ENCODE measurements around the gene DKC1. TPM values are rescaled to one million over a fixed set of nuclear protein-coding genes. Genes with fewer than 3 reads are reported as not detected.

DKC1 gene
- total RNA-seq, 1 experiment from 2014 or later = 158 TPM

DNA sequence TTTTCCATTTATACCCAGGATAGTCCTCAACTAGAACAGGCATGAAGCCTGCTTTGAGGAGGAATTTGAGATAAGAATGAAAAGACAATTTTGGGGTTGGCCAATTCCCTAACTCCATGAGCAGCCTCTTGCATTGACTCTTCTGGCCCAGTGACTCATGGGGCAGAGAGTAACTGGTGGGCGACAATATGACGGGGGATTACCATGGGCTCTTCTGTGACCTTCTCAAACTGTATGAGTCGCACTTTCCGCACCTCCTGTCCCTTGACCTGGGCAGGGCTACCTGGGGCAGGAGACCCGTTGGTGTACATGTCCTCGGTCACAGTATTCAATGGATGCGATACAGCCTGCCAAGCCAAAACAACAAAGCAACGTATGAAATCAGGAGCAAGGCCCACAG, 29.3 kb downstream of the DKC1 start:
- H3K27me3 ChIP-seq (replicated peaks; ENCODE audit: insufficient read depth, low read depth, low read length, poor library complexity) = no peaks in the 10 kb centered on the region
- intact Hi-C loops (cut with micrococcal nuclease; ENCODE audit: unreplicated experiment) = no loop called here
- POLR2A ChIA-PET (ENCODE audit: low non-redundant PET) = no interaction called here
- TF ChIP-seq, protein P1, sequence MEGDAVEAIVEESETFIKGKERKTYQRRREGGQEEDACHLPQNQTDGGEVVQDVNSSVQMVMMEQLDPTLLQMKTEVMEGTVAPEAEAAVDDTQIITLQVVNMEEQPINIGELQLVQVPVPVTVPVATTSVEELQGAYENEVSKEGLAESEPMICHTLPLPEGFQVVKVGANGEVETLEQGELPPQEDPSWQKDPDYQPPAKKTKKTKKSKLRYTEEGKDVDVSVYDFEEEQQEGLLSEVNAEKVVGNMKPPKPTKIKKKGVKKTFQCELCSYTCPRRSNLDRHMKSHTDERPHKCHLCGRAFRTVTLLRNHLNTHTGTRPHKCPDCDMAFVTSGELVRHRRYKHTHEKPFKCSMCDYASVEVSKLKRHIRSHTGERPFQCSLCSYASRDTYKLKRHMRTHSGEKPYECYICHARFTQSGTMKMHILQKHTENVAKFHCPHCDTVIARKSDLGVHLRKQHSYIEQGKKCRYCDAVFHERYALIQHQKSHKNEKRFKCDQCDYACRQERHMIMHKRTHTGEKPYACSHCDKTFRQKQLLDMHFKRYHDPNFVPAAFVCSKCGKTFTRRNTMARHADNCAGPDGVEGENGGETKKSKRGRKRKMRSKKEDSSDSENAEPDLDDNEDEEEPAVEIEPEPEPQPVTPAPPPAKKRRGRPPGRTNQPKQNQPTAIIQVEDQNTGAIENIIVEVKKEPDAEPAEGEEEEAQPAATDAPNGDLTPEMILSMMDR (conservative IDR thresholded peaks at IDR 0.05; ENCODE audit: low read depth, low read length) = no peak
- TF ChIP-seq EZH2 (IDR thresholded peaks at IDR 0.05; ENCODE audit: borderline replicate concordance, low read depth, low read length, poor library complexity, severe bottlenecking) = no peak
- H3K4me1 ChIP-seq (ENCODE audit: insufficient read depth, low read length, poor library complexity, severe bottlenecking) = no peaks in the 10 kb centered on the region
- no peak overlapping the region for H3K4me3 ChIP-seq (ENCODE audit: low read depth, low read length, poor library complexity, severe bottlenecking)
- H3K36me3 ChIP-seq (ENCODE audit: insufficient read depth, low read length, poor library complexity, severe bottlenecking) = no peaks in the 10 kb centered on the region
- no peaks in the 10 kb centered on the region for H3K9me3 ChIP-seq (ENCODE audit: low read depth, low read length, poor library complexity, severe bottlenecking)
- CTCF ChIA-PET = no interaction called here
- BruUV-seq (replicated peaks) = no TSS peak
- H3K27ac ChIP-seq (ENCODE audit: low read depth, low read length, poor library complexity, severe bottlenecking) = no peak overlapping the region
- no peak for DNase-seq (ENCODE audit: low spot score)

DNA sequence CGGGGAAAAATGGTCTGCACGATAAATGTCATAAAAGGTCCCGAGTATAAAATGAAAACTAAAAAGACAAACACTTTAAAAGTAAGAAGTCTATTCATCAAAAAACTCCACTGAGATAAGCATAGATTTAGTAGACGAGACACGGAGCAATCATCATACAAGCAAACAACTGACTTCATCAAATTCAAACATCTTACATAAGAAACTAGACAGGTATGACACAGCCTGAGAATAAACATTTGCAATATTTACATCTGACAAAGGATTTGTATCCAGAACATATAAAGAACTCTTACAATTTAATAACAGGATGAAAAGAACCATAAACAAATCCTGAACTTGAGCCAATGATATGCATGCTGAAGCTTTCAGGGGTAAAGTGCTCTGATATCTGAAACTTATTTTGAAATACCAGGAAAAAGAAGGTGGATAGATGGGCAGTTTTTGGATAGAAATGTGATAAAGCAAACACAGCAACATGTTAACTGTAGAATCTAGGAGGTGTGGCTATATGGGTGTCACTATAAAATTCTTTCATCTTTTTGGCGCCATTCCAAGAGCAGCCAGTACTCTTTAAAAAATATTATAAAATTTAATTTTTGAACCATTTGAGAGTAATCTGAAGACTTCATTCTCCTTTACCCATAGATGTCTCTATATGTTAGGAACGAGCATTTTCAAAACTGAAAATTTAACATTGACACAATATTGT, 30.6 kb downstream of the DKC1 start:
- no TSS peak for BruUV-seq (replicated peaks)
- Histone ChIP-seq H3K36me3 (ENCODE audit: insufficient read depth, low read length, poor library complexity, severe bottlenecking) (no peaks in the 10 kb centered on the region), H3K27me3 (replicated peaks; ENCODE audit: insufficient read depth, low read depth, low read length, poor library complexity) (no peaks in the 10 kb centered on the region), H3K4me3 (ENCODE audit: low read depth, low read length, poor library complexity, severe bottlenecking) (no peak overlapping the region), H3K27ac (ENCODE audit: low read depth, low read length, poor library complexity, severe bottlenecking) (no peak overlapping the region), H3K9me3 (ENCODE audit: low read depth, low read length, poor library complexity, severe bottlenecking) (no peaks in the 10 kb centered on the region), H3K4me1 (ENCODE audit: insufficient read depth, low read length, poor library complexity, severe bottlenecking) (no peaks in the 10 kb centered on the region)
- TF ChIP-seq, protein P1 (conservative IDR thresholded peaks at IDR 0.05; ENCODE audit: low read depth, low read length) = no peak
- no peak for TF ChIP-seq EZH2 (IDR thresholded peaks at IDR 0.05; ENCODE audit: borderline replicate concordance, low read depth, low read length, poor library complexity, severe bottlenecking)
- no peak for DNase-seq (ENCODE audit: low spot score)
- intact Hi-C loops (cut with micrococcal nuclease; ENCODE audit: unreplicated experiment) = no loop called here
- POLR2A ChIA-PET (ENCODE audit: low non-redundant PET) = no interaction called here
- CTCF ChIA-PET = no interaction called here

DNA sequence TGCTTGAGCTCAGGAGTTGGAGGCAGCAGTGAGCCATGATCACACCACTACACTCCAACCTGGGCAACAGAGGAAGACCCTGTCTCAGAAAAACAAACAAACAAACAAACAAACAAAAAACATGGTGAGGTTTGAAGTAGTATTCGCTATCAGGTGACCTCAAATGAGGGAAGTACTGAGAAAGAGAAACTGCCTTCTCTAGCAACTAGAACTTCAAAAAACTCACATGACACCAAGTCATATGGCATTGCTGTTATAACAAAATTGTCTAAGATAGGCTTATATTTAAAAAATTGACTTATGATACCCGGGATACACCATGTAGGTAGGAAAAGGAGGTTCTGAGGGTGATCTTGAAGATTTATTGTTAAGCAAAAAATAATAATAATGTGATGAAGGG, 32.4 kb downstream of the DKC1 start:
- Histone ChIP-seq H3K4me3 (ENCODE audit: low read depth, low read length, poor library complexity, severe bottlenecking) (no peak overlapping the region), H3K36me3 (ENCODE audit: insufficient read depth, low read length, poor library complexity, severe bottlenecking) (no peaks in the 10 kb centered on the region), H3K27ac (ENCODE audit: low read depth, low read length, poor library complexity, severe bottlenecking) (no peak overlapping the region), H3K27me3 (replicated peaks; ENCODE audit: insufficient read depth, low read depth, low read length, poor library complexity) (no peaks in the 10 kb centered on the region), H3K9me3 (ENCODE audit: low read depth, low read length, poor library complexity, severe bottlenecking) (no peaks in the 10 kb centered on the region), H3K4me1 (ENCODE audit: insufficient read depth, low read length, poor library complexity, severe bottlenecking) (peaks cover 9% of the 10 kb centered on the region)
- no TSS peak for BruUV-seq (replicated peaks)
- TF ChIP-seq, protein P1 (conservative IDR thresholded peaks at IDR 0.05; ENCODE audit: low read depth, low read length) = no peak
- TF ChIP-seq EZH2 (IDR thresholded peaks at IDR 0.05; ENCODE audit: borderline replicate concordance, low read depth, low read length, poor library complexity, severe bottlenecking) = no peak
- ChIA-PET POLR2A (ENCODE audit: low non-redundant PET) (no interaction called here), CTCF (no interaction called here)
- intact Hi-C loops (cut with micrococcal nuclease; ENCODE audit: unreplicated experiment) = no loop called here
- DNase-seq (ENCODE audit: low spot score) = no peak
